B cell (primary cell): Measurements from ENCODE around the gene EFHC2.

Experiments used
- EZH2 ChIP-seq: IDR thresholded peaks from 2 replicates; pipeline ENCODE4 v1.6.1; 2012; ENCODE audit warnings: borderline replicate concordance, low read depth, mild to moderate bottlenecking, moderate library complexity, low read length; ENCODE audit not compliant: insufficient read depth, poor library complexity, severe bottlenecking
- TF ChIP-seq, protein P1 (sequence below): fragments of 200-600 bp; IDR thresholded peaks from one replicate; pipeline ENCODE4 v1.8.0; 2022; ENCODE audit warnings: antibody characterized with exemption, mild to moderate bottlenecking

GRCh38 chrX:44175455-44175854 lies 168.0 kb downstream of the EFHC2 start:
- TF ChIP-seq, protein P1, sequence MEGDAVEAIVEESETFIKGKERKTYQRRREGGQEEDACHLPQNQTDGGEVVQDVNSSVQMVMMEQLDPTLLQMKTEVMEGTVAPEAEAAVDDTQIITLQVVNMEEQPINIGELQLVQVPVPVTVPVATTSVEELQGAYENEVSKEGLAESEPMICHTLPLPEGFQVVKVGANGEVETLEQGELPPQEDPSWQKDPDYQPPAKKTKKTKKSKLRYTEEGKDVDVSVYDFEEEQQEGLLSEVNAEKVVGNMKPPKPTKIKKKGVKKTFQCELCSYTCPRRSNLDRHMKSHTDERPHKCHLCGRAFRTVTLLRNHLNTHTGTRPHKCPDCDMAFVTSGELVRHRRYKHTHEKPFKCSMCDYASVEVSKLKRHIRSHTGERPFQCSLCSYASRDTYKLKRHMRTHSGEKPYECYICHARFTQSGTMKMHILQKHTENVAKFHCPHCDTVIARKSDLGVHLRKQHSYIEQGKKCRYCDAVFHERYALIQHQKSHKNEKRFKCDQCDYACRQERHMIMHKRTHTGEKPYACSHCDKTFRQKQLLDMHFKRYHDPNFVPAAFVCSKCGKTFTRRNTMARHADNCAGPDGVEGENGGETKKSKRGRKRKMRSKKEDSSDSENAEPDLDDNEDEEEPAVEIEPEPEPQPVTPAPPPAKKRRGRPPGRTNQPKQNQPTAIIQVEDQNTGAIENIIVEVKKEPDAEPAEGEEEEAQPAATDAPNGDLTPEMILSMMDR = no peak
- no peak for TF ChIP-seq EZH2
